UCSD-AML1 (cell line): ENCODE measurements around the gene PCNX1.
"Not testable (repeated sequence)": the region's sequence is repeated elsewhere in the genome, so short reads cannot be mapped to it uniquely, and the experiment has no call there.

ENCODE experiments used
- DNase-seq: peaks from one replicate; lab custom pipeline; 2025; ENCODE audit not compliant: unreplicated experiment; lab: John Stamatoyannopoulos, UW

The PCNX1 gene

GRCh38 chr14:71012888-71013287 is 105.6 kb downstream of the PCNX1 start:
- DNase-seq = no peak

GRCh38 chr14:71013551-71014192 is 106.4 kb downstream of the PCNX1 start:
- no peak for DNase-seq

- not testable (repeated sequence) for DNase-seq
Observed at GRCh38 chr14:71019917-71020316, 112.7 kb downstream of the PCNX1 start.

- DNase-seq = no peak
Observed at GRCh38 chr14:71021347-71022011, 114.2 kb downstream of the PCNX1 start.

- DNase-seq = no peak
Observed at GRCh38 chr14:71022012-71022869, 115.0 kb downstream of the PCNX1 start.

- no peak for DNase-seq
Observed at GRCh38 chr14:71022939-71023338, 115.7 kb downstream of the PCNX1 start.

GRCh38 chr14:71029236-71029781 is 122.0 kb downstream of the PCNX1 start:
- no peak for DNase-seq

- no peak for DNase-seq
Observed at GRCh38 chr14:71031000-71031399, 123.7 kb downstream of the PCNX1 start.

GRCh38 chr14:71036433-71036832 is 129.2 kb downstream of the PCNX1 start:
- no peak for DNase-seq

- DNase-seq = no peak
Observed at GRCh38 chr14:71048393-71048792, 141.1 kb downstream of the PCNX1 start.

- no peak for DNase-seq
Observed at GRCh38 chr14:71049435-71050133, 142.3 kb downstream of the PCNX1 start.

GRCh38 chr14:71050227-71050823 is 143.1 kb downstream of the PCNX1 start:
- DNase-seq = no peak

GRCh38 chr14:71054706-71055105 is 147.4 kb downstream of the PCNX1 start:
- no peak for DNase-seq

GRCh38 chr14:71056168-71056567 is 148.9 kb downstream of the PCNX1 start:
- no peak for DNase-seq

- DNase-seq = no peak
Observed at GRCh38 chr14:71060274-71060673, 153.0 kb downstream of the PCNX1 start.

- no peak for DNase-seq
Observed at GRCh38 chr14:71060825-71061455, 153.7 kb downstream of the PCNX1 start.

- no peak for DNase-seq
Observed at GRCh38 chr14:71061458-71061857, 154.2 kb downstream of the PCNX1 start.

GRCh38 chr14:71062581-71063303 is 155.5 kb downstream of the PCNX1 start:
- DNase-seq = no peak

GRCh38 chr14:71063351-71063750 is 156.1 kb downstream of the PCNX1 start:
- no peak for DNase-seq
